IPS-NIHi11 (cell line): Measurements from ENCODE around the gene SLC19A1.

ENCODE experiments used
- DNase-seq: peaks from one replicate; pipeline ENCODE4 v3.0.0; 2012; ENCODE audit warnings: mixed read lengths, low spot score

SLC19A1 gene

DNA sequence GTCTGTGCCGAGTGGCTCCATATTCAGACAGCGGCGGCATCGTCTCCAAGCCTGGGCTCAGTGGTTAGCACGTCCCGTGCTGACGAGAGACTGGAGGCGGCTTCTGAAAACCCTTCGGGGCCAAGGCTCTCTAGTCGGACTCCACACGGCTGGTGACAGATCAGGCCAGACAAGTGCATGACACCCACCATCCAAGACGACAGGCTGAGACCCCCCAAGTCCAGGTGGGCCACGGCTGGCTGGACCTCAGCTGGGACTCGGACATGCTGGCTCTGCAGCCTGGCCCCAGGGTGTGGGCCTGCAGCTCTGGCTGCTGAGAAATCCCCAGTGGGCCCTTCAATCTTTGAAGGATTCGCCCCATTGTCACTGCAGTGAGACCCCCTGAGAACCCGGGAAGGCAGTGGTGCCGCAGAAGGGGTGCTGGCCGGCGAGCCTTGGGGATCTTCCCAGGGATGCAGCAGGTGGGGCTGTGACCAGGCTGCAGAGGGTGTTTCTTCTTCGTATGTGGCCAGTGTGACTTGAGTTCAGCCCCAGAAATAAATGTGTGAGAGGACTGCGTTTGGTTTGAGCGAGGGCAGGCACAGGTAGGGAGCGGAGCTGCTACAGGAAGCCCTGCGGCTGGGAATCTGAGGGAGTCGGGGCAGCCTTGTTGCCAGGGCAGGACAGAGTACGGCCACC is 15.9 kb upstream of the SLC19A1 start:
- DNase-seq, result no peak

GRCh38 chr21:45557616-45558043 is 15.4 kb upstream of the SLC19A1 start:
- no peak for DNase-seq

DNA sequence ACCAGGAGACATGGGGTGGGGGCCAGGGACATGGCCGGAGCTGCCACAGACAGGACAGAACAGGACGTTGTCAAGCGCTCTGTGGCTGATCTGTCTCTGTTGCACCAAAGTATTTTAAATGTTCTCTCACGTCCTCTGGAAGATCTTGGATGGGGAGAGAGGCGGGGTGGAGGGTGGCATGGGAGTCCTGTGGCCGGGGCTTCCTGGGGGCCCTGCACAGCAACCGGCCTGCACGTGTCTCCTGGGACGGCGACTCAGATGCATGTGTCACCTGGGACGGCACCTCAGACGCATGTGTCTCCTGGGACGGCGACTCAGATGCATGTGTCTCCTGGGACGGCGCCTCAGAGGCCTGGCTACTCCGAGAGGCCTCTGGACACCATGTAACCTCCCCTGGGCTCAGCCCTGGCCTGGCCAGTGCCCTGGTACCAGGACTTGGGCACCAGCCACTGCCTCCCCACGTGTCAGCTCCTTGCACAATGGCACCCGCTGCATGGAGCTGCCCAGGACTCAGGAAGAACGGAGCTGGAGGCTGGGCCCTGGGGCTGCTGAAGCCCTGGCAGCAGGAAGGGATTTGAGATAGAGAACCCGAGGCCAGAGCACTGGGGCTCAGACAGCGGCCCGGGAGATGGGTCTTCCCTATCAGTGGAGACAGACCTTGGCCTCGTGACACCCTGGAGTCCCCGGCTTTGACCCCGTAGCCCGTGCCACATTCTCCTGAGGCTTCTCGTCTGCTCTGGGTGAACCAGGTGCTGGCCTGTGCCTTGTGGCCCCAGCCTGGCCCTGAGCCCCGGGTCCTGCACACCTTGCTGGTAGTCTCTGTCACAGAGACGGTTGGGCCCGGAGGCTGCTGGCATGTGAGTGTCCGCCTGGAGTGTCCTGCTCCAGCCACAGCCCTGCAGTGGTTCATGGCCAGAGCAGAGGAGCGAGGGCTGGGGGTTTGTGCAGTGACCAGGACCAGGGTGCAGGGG is 14.7 kb upstream of the SLC19A1 start:
- no peak for DNase-seq

- no peak for DNase-seq
Observed at GRCh38 chr21:45556302-45556644, 14.0 kb upstream of the SLC19A1 start.

GRCh38 chr21:45555557-45556301 is 13.5 kb upstream of the SLC19A1 start:
- DNase-seq, result peak; percentile 96

DNA sequence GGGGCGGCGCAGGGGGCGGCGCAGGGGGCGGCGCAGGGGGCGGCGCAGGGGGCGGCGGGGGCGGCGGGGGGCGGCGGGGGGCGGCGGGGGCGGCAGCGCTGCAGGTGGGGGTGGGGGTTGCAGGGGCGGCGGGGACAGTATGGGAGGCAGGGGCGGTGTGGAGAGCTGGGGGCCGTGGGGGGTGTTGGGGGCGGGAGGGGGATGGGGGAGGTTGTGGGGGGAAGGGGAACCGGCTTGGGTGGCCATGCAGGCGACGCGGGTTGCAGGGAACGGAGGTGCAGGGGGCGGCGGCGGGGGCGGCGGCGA is 13.0 kb upstream of the SLC19A1 start:
- peak; percentile 76 for DNase-seq

DNA sequence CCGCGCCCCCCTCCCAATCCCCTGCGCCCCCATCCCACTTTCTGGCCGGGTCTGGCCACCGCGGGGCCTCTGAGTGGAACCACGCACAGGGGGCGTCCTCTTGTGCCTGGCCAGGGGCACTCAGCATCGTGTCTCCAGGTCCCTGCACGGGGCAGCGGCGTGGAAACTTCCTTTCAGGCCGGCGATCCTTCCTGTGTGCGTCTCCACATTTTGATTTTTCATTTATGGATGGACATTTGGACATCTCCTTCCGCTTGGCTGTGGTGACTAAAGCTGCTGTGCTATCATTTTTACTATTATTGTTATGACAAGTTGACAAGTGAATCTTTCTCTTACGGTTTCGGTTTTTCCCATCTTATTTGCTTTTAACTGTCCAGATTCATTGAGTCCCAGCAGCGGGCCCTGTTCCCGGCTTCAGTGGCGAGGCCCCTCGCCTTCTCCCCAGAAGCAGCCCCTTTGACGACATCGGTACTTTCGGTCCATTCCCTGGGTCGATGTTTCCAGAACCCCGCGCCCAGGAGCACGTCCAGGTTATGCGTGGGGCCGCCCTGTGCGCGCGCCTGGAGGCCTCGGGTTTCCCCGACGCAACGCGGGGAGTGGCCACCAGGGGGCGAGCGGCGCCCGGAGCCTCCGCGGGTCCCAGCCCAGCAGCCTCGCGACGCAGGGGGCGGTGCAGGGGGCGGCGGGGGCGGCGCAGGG is 12.4 kb upstream of the SLC19A1 start:
- peak; percentile 86 for DNase-seq

DNA sequence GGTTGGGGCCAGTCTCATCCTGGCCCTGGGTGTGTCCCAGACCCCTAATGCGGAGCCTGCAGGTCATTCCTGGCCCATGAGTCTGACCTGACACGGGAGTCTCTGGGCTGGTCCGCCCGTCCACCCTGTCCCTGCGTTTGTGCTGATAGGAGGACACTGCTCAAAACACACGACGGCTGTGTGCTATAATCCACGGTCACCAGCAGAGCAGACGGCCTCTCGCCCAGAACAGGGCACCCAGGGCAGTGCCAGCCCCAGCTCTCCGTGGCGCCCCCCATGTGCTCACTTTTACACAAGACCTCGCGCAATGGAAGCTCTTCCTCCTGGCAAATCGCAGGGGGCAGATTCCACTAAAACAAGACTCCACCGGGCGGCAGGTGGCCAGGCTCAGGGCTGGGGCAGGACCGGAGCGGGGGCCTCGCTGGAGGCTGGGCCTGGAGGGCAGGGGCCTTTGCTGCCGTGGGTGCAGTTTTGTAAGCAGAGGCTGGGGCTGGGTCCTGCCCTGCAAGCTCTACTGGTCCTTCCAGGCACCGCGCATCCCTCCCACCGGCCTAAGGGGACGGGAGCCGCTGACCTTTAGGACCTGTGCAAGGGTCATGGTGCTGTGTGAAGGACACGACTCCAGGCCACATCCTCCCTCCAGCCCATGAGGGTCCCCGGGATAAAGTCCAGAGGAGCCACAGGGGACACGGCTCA is 10.6 kb upstream of the SLC19A1 start:
- no peak for DNase-seq

DNA sequence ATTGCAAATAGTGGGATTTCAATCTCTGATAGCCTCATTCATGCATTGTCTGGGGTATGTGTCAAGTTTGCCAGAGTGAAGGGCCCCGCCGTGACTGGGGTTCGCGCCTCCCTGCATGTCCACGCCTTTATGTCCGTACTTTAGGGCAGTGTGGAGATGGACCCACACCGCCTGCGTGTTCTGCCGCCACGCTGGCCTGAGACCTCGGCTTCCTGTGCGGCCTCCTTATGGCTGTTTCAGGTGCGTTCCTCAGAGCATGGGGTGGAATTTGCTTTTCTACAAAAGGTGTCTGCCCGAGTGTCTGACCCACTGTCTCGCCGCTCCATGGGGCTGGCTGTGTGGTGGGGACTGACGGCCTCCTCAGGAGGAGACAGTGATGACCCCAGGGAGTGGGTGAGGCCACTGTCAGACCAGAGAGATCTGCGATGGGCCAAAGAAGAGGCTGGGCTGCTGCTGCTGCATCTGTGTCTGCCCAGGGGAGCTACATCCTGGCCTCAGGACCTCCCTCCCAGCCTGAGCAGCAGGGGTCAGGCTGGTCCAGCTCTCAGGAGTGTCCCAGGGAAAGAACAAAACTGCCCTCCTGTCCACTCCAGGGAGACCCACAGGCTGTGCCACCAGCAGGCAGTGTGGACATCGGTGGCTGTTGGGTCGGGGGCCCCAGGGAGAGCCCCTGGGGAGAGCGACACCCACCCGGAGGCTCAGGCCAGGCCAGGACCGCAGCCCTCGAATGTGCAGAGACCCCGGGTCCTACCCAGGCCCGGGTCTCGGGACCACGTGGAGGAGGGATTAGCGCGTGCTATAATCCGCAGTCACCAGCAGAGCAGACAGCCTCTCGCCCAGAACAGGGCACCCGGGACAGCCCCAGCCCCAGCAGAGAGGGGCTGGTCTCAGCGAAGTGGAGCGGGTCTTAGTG is 9.8 kb upstream of the SLC19A1 start:
- no peak for DNase-seq

DNA sequence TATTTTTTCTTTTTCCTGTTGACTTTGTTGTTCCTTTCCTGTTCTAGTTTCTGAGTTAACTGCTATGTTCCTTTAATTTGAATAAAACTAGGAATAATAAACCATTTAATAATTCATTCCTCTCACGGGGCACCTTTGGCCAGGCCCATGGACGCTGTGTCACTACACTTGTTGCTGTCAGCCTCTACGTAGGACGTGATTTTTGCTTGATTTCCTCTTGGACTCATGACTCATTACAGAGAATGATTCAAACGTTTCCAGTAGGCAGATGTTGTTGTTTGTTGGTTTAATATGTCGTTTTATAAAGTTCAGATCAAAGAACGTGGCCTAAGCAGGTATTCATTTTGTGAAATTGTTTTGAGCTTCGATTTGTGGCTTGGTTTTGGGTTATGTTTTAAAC is 9.1 kb upstream of the SLC19A1 start:
- no peak for DNase-seq

- no peak for DNase-seq
Observed at GRCh38 chr21:45550522-45551210, 8.4 kb upstream of the SLC19A1 start.

DNA sequence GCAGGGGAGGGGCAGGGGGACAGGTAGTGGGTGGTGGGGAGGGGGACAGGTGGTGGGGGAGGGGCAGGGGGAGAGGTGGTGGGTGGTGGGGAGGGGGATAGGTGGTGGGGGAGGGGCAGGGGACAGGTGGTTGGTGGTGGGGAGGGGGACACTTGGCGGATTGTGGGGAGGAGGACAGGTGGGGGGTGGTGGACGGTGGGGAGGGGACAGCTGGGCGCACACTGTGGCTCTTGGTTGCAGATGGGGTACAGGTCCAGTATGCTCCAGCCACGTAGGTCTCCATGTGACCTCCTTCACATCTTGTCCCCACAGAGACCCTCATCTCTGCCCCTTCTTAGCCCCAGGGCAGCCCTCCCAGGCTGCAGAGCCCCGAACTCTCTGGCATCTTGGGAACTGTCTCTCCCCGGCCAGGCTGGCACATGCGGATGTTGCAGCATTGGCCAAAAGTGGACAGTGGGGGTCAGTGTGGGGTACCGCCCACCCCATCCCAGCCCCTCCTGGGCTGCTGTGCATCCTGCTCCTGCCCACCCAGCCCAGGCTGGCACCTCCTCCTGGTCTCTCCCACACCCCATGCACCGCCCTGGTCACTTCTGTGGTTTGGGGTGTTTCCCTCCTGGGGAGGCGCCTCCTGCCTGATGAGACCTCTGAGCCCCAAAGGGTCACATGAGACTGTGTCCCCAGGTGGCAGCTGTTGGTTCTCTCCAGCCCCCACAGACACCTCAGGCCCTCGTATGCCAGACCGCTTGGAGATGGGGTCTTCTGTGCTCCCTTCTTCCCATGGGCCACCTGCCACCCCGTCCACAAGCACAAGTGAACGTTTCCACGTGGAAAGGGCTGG is 7.6 kb upstream of the SLC19A1 start:
- no peak for DNase-seq

DNA sequence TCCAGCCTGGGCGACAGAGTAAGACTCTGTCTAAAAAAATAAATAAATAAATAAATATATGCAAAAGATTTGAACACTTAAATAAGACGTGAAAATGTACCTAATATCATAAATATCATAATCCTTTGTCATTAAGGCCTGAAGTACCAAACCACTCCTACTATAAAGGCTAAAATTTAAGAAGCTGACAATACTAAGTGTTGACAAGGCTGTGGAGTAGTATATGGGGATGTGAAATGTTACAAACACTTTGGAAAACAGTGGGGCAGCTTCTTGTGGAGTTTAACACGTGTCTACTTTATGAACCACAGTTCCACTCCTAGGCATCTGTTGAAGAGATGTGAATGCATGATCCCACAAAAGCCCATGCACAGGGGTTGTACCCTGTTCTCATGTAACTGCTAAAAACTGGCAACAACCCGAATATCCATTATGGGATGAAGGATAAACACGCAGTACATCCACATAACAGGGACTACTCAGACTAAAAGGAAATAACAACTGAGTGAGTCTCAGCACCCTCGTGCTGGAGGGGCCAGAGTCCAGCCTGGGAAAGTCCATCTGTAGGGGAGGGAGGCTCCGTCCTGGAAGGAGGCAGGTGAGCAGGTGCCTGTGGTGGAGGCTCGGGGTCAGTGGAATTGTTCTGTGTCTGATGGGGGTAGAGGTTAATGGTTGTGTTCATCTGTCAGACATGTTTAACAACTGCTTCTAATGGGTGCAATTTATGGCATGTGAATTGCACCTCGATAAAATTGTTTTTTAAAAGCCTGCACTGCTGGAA is 6.7 kb upstream of the SLC19A1 start:
- DNase-seq, result no peak

GRCh38 chr21:45547545-45547900 is 5.3 kb upstream of the SLC19A1 start:
- DNase-seq, result no peak

DNA sequence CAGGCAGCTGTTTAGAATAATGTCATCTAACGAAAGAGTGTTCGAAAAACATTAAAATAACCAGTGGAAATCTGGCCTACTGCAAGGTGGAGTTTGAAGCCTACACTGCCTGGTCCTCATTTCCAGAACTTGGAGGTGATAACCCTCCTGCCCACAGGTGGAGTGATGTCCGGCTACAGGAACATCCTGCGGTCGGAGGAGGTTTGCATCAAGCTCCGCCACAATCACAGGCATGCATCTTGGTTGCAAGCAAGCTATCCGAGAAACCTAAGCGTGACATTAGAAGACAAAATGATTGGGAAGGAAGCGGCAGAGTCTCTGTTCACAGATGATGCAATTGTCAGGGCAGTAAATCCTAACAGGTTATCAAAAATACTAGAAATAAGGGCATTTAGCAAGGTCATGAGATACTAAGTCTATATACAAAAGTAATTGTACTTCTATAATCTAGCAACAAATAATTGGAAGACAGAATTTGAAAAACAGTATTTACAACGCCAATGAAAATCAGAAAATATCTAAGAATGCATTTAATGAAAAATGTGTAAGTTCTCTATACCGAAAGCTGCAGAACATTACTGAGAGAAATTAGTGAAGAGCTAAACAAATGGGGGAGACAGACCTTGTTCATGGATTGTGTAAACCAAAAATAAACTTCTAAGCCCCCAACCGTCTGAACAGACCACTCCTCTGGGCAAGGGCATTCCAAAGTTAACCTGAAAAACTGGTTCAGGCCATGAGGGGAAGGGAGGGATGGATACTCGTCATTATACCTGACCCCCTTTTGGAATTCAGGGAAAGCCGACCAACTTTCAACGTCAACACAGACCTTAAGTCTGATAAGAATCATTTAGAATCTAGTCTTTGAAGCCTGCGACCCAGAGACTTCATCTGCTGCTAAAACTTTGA is 4.7 kb upstream of the SLC19A1 start:
- DNase-seq, result no peak

DNA sequence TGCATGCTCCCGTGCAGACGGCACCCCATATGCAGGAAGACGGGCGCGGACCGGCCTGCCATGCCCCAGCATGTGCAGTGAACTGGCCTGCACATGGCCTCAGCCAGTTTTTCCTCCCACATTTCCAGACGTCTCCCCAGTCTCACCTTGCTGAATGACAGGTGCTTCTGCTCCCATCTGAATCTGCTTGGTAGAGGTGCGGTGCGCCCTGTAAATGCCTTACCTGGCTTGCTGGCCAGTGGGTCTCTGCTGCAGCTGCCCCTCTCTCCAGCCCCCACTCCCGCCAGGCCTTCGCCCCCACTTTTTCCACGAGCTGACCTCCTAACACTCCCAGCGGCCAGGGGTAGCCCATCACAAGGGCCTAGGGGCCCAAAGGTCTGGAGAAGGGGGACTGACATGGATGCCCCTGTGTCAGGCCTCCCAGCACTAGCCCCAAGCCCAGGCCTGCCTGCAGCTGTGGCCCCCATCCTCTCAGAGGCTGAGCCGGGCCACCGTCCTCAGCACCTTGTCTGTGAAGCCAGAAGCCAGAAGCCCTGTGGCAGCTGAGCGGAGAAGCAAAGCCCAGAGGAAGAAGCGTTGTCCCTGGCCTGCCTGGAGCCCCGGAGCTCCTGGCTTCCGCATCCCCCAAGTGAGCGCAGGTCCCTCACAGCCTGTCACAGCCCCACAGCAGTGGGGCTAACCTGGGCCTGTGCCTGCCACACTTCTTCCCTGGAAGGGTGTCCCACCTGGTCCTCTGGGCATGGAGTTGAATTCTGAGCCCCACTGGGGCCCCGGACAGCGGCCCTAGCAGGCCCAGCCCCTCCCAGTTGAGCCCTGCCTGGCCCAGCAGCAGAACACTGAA is 3.7 kb upstream of the SLC19A1 start:
- DNase-seq, result no peak
